Type B pancreatic cell (in vitro differentiated cells): Measurements from ENCODE around the gene RITA1. TPM values are rescaled to one million over a fixed set of nuclear protein-coding genes. Genes with fewer than 3 reads are reported as not detected.
"Not testable (repeated sequence)": the region's sequence is repeated elsewhere in the genome, so short reads cannot be mapped to it uniquely, and the experiment has no call there.

Experiments used
- DNase-seq: peaks from one replicate; pipeline ENCODE4 v3.0.0; 2021; ENCODE audit warnings: mixed read lengths; ENCODE audit not compliant: unreplicated experiment; ENCODE audit errors: extremely low spot score
- H3K27ac Mint-ChIP-seq: 2 replicates; pipeline ENCODE4 v1.8.0; 2021; ENCODE audit warnings: mild to moderate bottlenecking, mixed read lengths
- H3K27me3 Mint-ChIP-seq: 2 replicates; pipeline ENCODE4 v1.8.0; 2021; ENCODE audit warnings: mixed read lengths
- H3K36me3 Mint-ChIP-seq: 2 replicates; pipeline ENCODE4 v1.8.0; 2021; ENCODE audit warnings: mixed read lengths
- H3K4me1 Mint-ChIP-seq: one replicate; pipeline ENCODE4 v1.8.0; 2021; ENCODE audit warnings: mixed read lengths; ENCODE audit not compliant: unreplicated experiment
- H3K4me3 Mint-ChIP-seq: 2 replicates; pipeline ENCODE4 v1.8.0; 2021; ENCODE audit warnings: mild to moderate bottlenecking, mixed read lengths
- H3K9me3 Mint-ChIP-seq: 2 replicates; pipeline ENCODE4 v1.8.0; 2021; ENCODE audit warnings: mixed read lengths
- CTCF ChIP-seq: fragments of 200-600 bp; sonication (generic); conservative IDR thresholded peaks from 2 replicates; pipeline ENCODE4 v1.5.0; 2021; ENCODE audit warnings: antibody characterized with exemption, mild to moderate bottlenecking
- total RNA-seq: library from RNA; stranded (reverse); gene quantifications from 2 replicates; pipeline ENCODE4 v1.2.1, GENCODE V29; 2021; ENCODE audit warnings: low replicate concordance

The RITA1 gene
- total RNA-seq, 1 donor from 2014 or later, result 19.0 TPM

DNA sequence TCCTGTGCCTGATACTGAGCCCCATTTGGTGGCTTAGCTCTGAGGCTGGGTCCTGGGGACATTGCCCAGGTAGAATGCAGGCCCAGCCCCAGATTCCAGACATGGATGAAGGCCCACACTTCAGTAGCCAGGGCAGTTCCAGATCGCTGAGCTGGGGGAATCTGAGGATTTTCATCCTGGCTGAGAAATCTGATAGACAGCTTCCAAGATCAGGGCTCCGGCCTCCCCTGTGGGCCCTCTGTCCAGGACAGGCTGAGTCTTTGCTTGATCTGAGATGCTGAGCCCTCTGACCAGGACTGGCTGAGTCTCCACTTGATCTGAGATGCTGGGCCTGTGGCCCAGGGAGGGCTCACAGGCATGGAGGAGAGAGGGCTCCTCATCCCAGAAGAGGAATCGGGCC is 46.7 kb upstream of the RITA1 start:
- H3K4me3 Mint-ChIP-seq, result no peak overlapping the region
- H3K9me3 Mint-ChIP-seq, result no peaks in the 10 kb centered on the region
- H3K27ac Mint-ChIP-seq, result no peak overlapping the region
- H3K4me1 Mint-ChIP-seq, result no peaks in the 10 kb centered on the region
- H3K27me3 Mint-ChIP-seq, result peaks cover 25% of the 10 kb centered on the region
- DNase-seq, result no peak
- no peaks in the 10 kb centered on the region for H3K36me3 Mint-ChIP-seq
- TF ChIP-seq CTCF, result no peak

- no peak for DNase-seq
- H3K4me3 Mint-ChIP-seq, result no peak overlapping the region
- H3K36me3 Mint-ChIP-seq, result no peaks in the 10 kb centered on the region
- H3K4me1 Mint-ChIP-seq, result no peaks in the 10 kb centered on the region
- H3K9me3 Mint-ChIP-seq, result no peaks in the 10 kb centered on the region
- peaks cover 14% of the 10 kb centered on the region for H3K27me3 Mint-ChIP-seq
- no peak overlapping the region for H3K27ac Mint-ChIP-seq
- TF ChIP-seq CTCF, result no peak
Measured at GRCh38 chr12:113140706-113141105, 44.8 kb upstream of the RITA1 start.

DNA sequence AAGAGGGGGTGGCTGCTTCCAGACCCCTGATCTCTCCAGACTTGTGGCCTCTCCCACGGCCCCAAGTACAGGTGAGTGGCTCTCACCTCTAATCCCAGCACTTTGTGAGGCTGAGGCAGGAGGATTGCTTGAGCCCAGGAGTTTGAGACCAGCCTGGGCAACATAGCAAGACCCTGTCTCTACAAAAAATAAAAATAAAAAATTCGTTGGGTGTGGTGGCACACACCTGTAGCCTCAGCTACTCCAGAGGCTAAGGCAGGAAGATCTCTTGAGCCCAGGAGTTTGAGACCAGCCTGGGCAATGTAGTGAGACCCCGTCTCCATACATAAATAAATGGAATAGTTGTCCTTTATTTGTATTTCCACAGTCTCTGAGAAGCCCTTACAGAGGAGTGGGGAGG is 43.8 kb upstream of the RITA1 start:
- H3K36me3 Mint-ChIP-seq, H3K4me3 Mint-ChIP-seq, DNase-seq, H3K27ac Mint-ChIP-seq, H3K9me3 Mint-ChIP-seq, H3K27me3 Mint-ChIP-seq, H3K4me1 Mint-ChIP-seq: not testable (repeated sequence)

- Mint-ChIP-seq H3K4me1 (no peaks in the 10 kb centered on the region), H3K27me3 (no peaks in the 10 kb centered on the region), H3K36me3 (no peaks in the 10 kb centered on the region), H3K9me3 (no peaks in the 10 kb centered on the region), H3K27ac (no peak overlapping the region), H3K4me3 (no peak overlapping the region)
- no peak for DNase-seq
- no peak for TF ChIP-seq CTCF
Measured at GRCh38 chr12:113142173-113142885, 43.2 kb upstream of the RITA1 start.

DNA sequence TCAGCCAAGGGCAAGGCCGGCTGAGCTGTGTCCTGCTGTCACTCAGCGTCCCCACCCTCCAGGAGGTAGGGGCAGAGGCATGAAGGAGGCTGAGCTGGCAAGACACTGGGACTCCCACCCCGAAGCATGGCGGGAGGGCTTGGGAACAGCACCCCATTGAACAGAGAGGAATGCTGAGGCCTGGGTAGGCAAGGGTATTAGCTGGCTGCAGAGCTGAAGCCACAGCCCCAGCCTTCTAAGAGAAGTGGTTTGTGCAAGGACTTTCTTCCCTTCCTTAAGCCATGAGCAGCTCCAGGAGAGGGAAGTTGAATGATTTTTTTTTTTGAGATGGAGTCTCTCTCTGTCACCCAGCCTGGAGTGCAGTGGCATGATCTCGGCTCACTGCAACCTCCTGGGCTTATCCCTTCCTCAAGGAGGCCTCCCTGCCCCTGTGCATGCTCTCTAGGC is 42.6 kb upstream of the RITA1 start:
- H3K9me3 Mint-ChIP-seq, result no peaks in the 10 kb centered on the region
- no peaks in the 10 kb centered on the region for H3K4me1 Mint-ChIP-seq
- no peak for DNase-seq
- no peaks in the 10 kb centered on the region for H3K27me3 Mint-ChIP-seq
- no peak for TF ChIP-seq CTCF
- no peak overlapping the region for H3K4me3 Mint-ChIP-seq
- no peaks in the 10 kb centered on the region for H3K36me3 Mint-ChIP-seq
- H3K27ac Mint-ChIP-seq, result peak overlapping the region; percentile 20

DNA sequence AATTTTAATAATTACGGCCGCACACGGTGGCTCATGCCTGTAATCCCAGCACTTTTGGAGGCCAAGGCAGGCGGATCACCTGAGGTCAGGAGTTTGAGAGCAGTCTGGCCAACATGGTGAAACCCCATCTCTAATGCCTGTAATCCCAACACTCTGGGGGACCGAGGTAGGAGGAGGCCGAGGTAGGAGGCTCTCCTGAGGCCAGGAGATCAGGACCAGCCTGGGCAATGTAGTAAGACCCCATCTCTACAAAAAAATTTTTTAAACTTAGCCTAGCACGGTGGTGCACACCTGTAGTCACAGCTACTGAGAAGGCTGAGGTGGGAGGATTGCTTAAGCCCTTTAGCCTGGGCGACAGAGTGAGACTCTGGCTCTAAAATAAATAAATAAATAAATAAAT is 41.6 kb upstream of the RITA1 start:
- Mint-ChIP-seq H3K4me1 (no peaks in the 10 kb centered on the region), H3K36me3 (no peaks in the 10 kb centered on the region), H3K27me3 (no peaks in the 10 kb centered on the region), H3K9me3 (no peaks in the 10 kb centered on the region), H3K27ac (no peak overlapping the region), H3K4me3 (no peak overlapping the region)
- no peak for TF ChIP-seq CTCF
- DNase-seq, result no peak
